PC-9 (cell line): ENCODE data around the gene CFAP99. TPM values are rescaled to one million over a fixed set of nuclear protein-coding genes. Genes with fewer than 3 reads are reported as not detected.

Experiments used
- BruUV-seq: library from RNA; stranded (reverse); fragments of 400-500 nt; replicated peaks from 2 replicates; lab custom pipeline; 2021; lab: Mats Ljungman, UMichigan
- CTCF ChIA-PET: fragments of 300-600 bp; sonication (Branson Sonifier 250); formaldehyde crosslinking; loops from one replicate; lab custom pipeline; 2022; ENCODE audit warnings: antibody characterized with exemption; lab: Charles Lee
- POLR2A ChIA-PET: fragments of 300-600 bp; sonication (Branson Sonifier 250); formaldehyde crosslinking; loops from one replicate; lab custom pipeline; 2022; ENCODE audit warnings: antibody characterized with exemption; ENCODE audit not compliant: unreplicated experiment; lab: Charles Lee
- DNase-seq, 2 experiments: peaks; one replicate each; pipeline versions ENCODE4 v3.0.0 to v3.0.0-alpha.2; 2015 to 2022; ENCODE audit warnings: mixed read lengths in 1 of 2
- H2AFZ ChIP-seq: fragments of 200-600 bp; sonication (generic); 2 replicates; pipeline ENCODE4 v1.8.1; 2017; ENCODE audit warnings: antibody characterized with exemption
- H3F3A ChIP-seq: fragments of 200-600 bp; sonication (generic); 2 replicates; pipeline ENCODE4 v1.8.1; 2017; ENCODE audit warnings: antibody characterized with exemption, mild to moderate bottlenecking, low read depth; ENCODE audit not compliant: insufficient read depth
- H3K27ac ChIP-seq: fragments of 200-600 bp; sonication (generic); 2 replicates; pipeline ENCODE4 v1.6.1; 2016; ENCODE audit warnings: mixed run types
- H3K27me3 ChIP-seq: fragments of 200-600 bp; sonication (generic); 2 replicates; pipeline ENCODE4 v1.6.1; 2016; ENCODE audit warnings: low read depth, mixed run types; ENCODE audit not compliant: insufficient read depth
- H3K36me3 ChIP-seq: fragments of 200-600 bp; sonication (generic); 2 replicates; pipeline ENCODE4 v1.6.1; 2016; ENCODE audit warnings: low read depth, mixed run types
- H3K4me1 ChIP-seq: fragments of 200-600 bp; sonication (generic); replicated peaks from 2 replicates; pipeline ENCODE4 v1.6.1; 2016; ENCODE audit warnings: mixed run types; ENCODE audit not compliant: insufficient read depth
- H3K4me2 ChIP-seq: fragments of 200-600 bp; sonication (generic); 2 replicates; pipeline ENCODE4 v1.6.1; 2017; ENCODE audit warnings: mixed run types
- H3K4me3 ChIP-seq: fragments of 200-600 bp; sonication (generic); 2 replicates; pipeline ENCODE4 v1.6.1; 2016; ENCODE audit warnings: mixed run types
- H3K79me2 ChIP-seq: fragments of 200-600 bp; sonication (generic); 2 replicates; pipeline ENCODE4 v1.6.1; 2017; ENCODE audit warnings: low read depth, mixed run types
- H3K9me2 ChIP-seq: fragments of 200-600 bp; sonication (generic); 2 replicates; pipeline ENCODE4 v1.8.1; 2017; ENCODE audit warnings: mild to moderate bottlenecking; ENCODE audit not compliant: insufficient read depth
- H3K9me3 ChIP-seq: fragments of 200-600 bp; sonication (generic); 2 replicates; pipeline ENCODE4 v1.8.1; 2016; ENCODE audit warnings: low read depth; ENCODE audit not compliant: insufficient read depth
- H4K20me1 ChIP-seq: fragments of 200-600 bp; sonication (generic); 2 replicates; pipeline ENCODE4 v1.8.1; 2017; ENCODE audit not compliant: insufficient read depth
- EZH2 ChIP-seq: fragments of 200-600 bp; sonication (generic); IDR thresholded peaks from 2 replicates; pipeline ENCODE4 v1.8.0; 2017; ENCODE audit warnings: antibody characterized with exemption, low read depth
- intact Hi-C: fragments of 100-400 bp; cut with micrococcal nuclease; formaldehyde crosslinking; loops from one replicate; pipeline ENCODE4 v1.10.0; 2022; ENCODE audit not compliant: unreplicated experiment
- total RNA-seq: library from RNA; stranded (reverse); gene quantifications from 2 replicates; pipeline ENCODE4 v1.2.3, GENCODE V29; 2021
- TF ChIP-seq, protein P1 (sequence below): fragments of 200-600 bp; sonication (generic); conservative IDR thresholded peaks from 2 replicates; pipeline ENCODE4 v1.6.1; 2017; ENCODE audit warnings: mixed run types, antibody characterized with exemption, mild to moderate bottlenecking, moderate library complexity

The CFAP99 gene
- total RNA-seq, 1 experiment from 2014 or later = 0.85 TPM

DNA sequence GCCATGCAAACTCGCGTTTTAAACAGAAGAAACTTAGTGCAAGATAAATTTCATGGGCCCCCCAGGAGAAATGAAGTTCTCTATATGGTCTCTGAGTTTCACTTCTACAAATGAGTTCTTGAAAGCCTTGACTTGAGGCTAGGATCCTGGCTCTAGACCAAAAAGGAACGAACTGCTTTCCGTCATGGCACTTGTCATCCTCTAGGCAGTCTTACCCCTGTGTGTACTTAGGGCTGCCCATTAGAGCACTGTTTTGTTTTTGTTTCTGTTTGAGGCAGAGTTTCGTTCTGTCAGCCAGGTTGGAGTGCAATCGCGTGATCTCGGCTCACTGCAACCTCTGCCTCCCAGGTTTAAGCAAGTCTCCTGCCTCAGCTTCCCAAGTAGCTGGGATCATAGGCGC, 79.2 kb downstream of the CFAP99 start:
- ChIA-PET CTCF (no interaction called here), POLR2A (no interaction called here)
- H3K9me3 ChIP-seq = no peaks in the 10 kb centered on the region
- H3K4me3 ChIP-seq = no peak overlapping the region
- H3K4me2 ChIP-seq = no peak overlapping the region
- H3K79me2 ChIP-seq = peaks cover 2% of the 10 kb centered on the region
- no peaks in the 10 kb centered on the region for H3F3A ChIP-seq
- intact Hi-C loops = no loop called here
- peaks cover 6% of the 10 kb centered on the region for H3K36me3 ChIP-seq
- TF ChIP-seq EZH2 = no peak
- TF ChIP-seq, protein P1, sequence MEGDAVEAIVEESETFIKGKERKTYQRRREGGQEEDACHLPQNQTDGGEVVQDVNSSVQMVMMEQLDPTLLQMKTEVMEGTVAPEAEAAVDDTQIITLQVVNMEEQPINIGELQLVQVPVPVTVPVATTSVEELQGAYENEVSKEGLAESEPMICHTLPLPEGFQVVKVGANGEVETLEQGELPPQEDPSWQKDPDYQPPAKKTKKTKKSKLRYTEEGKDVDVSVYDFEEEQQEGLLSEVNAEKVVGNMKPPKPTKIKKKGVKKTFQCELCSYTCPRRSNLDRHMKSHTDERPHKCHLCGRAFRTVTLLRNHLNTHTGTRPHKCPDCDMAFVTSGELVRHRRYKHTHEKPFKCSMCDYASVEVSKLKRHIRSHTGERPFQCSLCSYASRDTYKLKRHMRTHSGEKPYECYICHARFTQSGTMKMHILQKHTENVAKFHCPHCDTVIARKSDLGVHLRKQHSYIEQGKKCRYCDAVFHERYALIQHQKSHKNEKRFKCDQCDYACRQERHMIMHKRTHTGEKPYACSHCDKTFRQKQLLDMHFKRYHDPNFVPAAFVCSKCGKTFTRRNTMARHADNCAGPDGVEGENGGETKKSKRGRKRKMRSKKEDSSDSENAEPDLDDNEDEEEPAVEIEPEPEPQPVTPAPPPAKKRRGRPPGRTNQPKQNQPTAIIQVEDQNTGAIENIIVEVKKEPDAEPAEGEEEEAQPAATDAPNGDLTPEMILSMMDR = no peak
- DNase-seq = no peak
- no peak overlapping the region for H2AFZ ChIP-seq
- H3K4me1 ChIP-seq = no peaks in the 10 kb centered on the region
- no peaks in the 10 kb centered on the region for H3K27me3 ChIP-seq
- peaks cover 3% of the 10 kb centered on the region; the same call in 1 of the 2 replicates for H4K20me1 ChIP-seq
- BruUV-seq = no TSS peak
- H3K27ac ChIP-seq = no peak overlapping the region
- H3K9me2 ChIP-seq = no peaks in the 10 kb centered on the region

DNA sequence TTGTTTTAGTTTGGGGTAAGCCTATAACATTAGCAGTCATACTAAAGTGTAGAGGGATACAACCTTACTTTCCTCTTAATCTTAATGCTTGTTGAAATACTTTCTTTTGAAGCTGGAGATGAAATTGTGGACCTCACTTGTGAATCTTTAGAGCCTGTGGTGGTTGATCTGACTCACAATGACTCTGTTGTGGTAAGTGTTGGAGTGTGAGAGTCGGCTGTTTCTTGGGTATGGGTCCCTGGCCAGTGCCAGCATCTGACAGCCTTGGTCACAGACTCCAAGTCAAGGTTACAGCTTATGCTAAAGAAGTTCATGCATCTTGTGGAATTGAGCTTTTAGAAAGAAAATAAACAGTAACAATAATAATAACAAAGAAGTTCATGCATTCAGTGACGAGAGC, 81.8 kb downstream of the CFAP99 start:
- no peaks in the 10 kb centered on the region for H3F3A ChIP-seq
- no peaks in the 10 kb centered on the region for H3K4me1 ChIP-seq
- ChIA-PET POLR2A (no interaction called here), CTCF (no interaction called here)
- no peak overlapping the region for H3K27ac ChIP-seq
- no peaks in the 10 kb centered on the region for H4K20me1 ChIP-seq
- TF ChIP-seq EZH2 = no peak
- TF ChIP-seq, protein P1 = no peak
- H3K9me2 ChIP-seq = no peaks in the 10 kb centered on the region
- no TSS peak for BruUV-seq
- no peak overlapping the region for H2AFZ ChIP-seq
- H3K4me2 ChIP-seq = no peak overlapping the region
- no peak for DNase-seq
- intact Hi-C loops = no loop called here
- no peaks in the 10 kb centered on the region for H3K9me3 ChIP-seq
- no peaks in the 10 kb centered on the region for H3K27me3 ChIP-seq
- no peaks in the 10 kb centered on the region for H3K79me2 ChIP-seq
- no peak overlapping the region for H3K4me3 ChIP-seq
- peaks cover 6% of the 10 kb centered on the region for H3K36me3 ChIP-seq

DNA sequence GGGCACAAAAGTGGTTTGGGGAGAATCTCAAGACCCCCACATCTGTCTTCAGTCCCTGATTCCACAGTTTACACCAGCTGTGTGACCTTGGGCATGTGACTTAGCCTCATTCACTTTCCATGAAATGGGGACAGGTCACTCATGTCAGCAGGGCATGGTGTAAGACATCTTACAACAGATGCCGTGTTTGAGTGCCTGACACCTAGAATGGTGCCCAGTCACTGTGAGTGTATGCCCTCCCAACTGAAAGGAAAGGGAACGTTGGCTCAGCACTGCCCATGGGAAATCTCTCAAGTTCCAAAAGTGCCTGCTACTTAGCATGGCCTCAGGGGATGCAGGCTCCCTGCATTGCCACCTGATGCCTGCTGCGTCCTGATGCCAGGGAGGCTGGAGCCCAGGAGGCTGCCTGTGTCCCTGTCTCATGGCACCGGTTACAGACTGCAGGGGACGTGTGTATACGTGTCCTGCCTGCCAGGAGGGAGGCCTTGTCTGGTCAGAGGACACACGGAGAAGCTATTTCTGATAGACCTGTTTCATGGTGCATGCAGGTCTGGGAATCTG, 82.4 kb downstream of the CFAP99 start:
- H3K27ac ChIP-seq = no peak overlapping the region
- H3K27me3 ChIP-seq = no peaks in the 10 kb centered on the region
- no peak overlapping the region for H3K4me2 ChIP-seq
- POLR2A ChIA-PET = no interaction called here
- H3K9me3 ChIP-seq = no peaks in the 10 kb centered on the region
- peaks cover 6% of the 10 kb centered on the region for H3K36me3 ChIP-seq
- TF ChIP-seq, protein P1 = no peak
- no peak for TF ChIP-seq EZH2
- H4K20me1 ChIP-seq = no peaks in the 10 kb centered on the region
- BruUV-seq = no TSS peak
- no peak for DNase-seq
- intact Hi-C loops = no loop called here
- CTCF ChIA-PET = no interaction called here
- no peaks in the 10 kb centered on the region for H3F3A ChIP-seq
- no peak overlapping the region for H3K4me3 ChIP-seq
- H3K9me2 ChIP-seq = no peaks in the 10 kb centered on the region
- no peaks in the 10 kb centered on the region for H3K79me2 ChIP-seq
- H3K4me1 ChIP-seq = no peaks in the 10 kb centered on the region
- H2AFZ ChIP-seq = no peak overlapping the region
